Fibroblast of the aortic adventitia (primary cell): ENCODE measurements around the gene TRAF3. TPM values are rescaled to one million over a fixed set of nuclear protein-coding genes. Genes with fewer than 3 reads are reported as not detected.

Experiments used
- DNase-seq: peaks from one replicate; pipeline ENCODE4 v3.0.0-alpha.2; 2010; ENCODE audit warnings: low read depth
- H3K4me3 ChIP-seq: 2 replicates; pipeline ENCODE4 v1.5.1; 2011; ENCODE audit warnings: low read depth, mild to moderate bottlenecking, control low read depth, low read length, moderate library complexity
- CTCF ChIP-seq: IDR thresholded peaks from 2 replicates; pipeline ENCODE4 v1.5.1; 2011; ENCODE audit warnings: mild to moderate bottlenecking, low read length, control low read depth, inconsistent platforms; ENCODE audit not compliant: insufficient read depth
- total RNA-seq: library from RNA; depleted of rRNA; stranded (reverse); fragments of >200 nt; gene quantifications from 2 replicates; pipeline ENCODE4 v1.2.3, GENCODE V29; 2012; ENCODE audit warnings: low replicate concordance

TRAF3 gene
- total RNA-seq, 1 donor: 19.3 TPM

- DNase-seq: no peak
- TF ChIP-seq CTCF: no peak
- H3K4me3 ChIP-seq: no peak overlapping the region
These were observed 50.5 kb downstream of the TRAF3 start for GRCh38 chr14:102827716-102828115.

- no peak for TF ChIP-seq CTCF
- no peak for DNase-seq
These were observed 50.9 kb downstream of the TRAF3 start for GRCh38 chr14:102828151-102828550.

GRCh38 chr14:102829016-102829548, 51.8 kb downstream of the TRAF3 start:
- no peak overlapping the region for H3K4me3 ChIP-seq
- DNase-seq: peak; percentile 18
- no peak for TF ChIP-seq CTCF

More at GRCh38 chr14:102828151-102828550, 50.9 kb downstream of the TRAF3 start:
- H3K4me3 ChIP-seq: no peak overlapping the region

GRCh38 chr14:102830474-102831045, 53.3 kb downstream of the TRAF3 start:
- no peak for DNase-seq
- TF ChIP-seq CTCF: no peak
- H3K4me3 ChIP-seq: no peak overlapping the region

- no peak for TF ChIP-seq CTCF
- H3K4me3 ChIP-seq: no peak overlapping the region
These were observed 54.0 kb downstream of the TRAF3 start for GRCh38 chr14:102831163-102831804.

GRCh38 chr14:102833341-102833740, 56.1 kb downstream of the TRAF3 start:
- TF ChIP-seq CTCF: no peak
- no peak overlapping the region for H3K4me3 ChIP-seq

More at GRCh38 chr14:102831163-102831804, 54.0 kb downstream of the TRAF3 start:
- DNase-seq: no peak

More at GRCh38 chr14:102833341-102833740, 56.1 kb downstream of the TRAF3 start:
- DNase-seq: no peak
